A549 (cell line): ENCODE measurements around the gene DECR2.

ENCODE experiments used
- BHLHE40 ChIP-seq: IDR thresholded peaks from 2 replicates; pipeline ENCODE4 v1.6.1; 2012; ENCODE audit warnings: low read depth, low read length, inconsistent platforms
- CBX2 ChIP-seq: fragments of 200-600 bp; sonication (generic); IDR thresholded peaks from 2 replicates; pipeline ENCODE4 v1.6.1; 2016; ENCODE audit warnings: low read depth, mild to moderate bottlenecking, borderline replicate concordance
- CBX8 ChIP-seq: fragments of 200-600 bp; sonication (generic); IDR thresholded peaks from 2 replicates; pipeline ENCODE4 v1.6.1; 2016
- CTCF ChIP-seq: fragments of >200 bp; sonication (Bioruptor Twin); formaldehyde crosslinking; IDR thresholded peaks from 3 replicates; pipeline ENCODE4 v1.5.1; 2016
- EP300 ChIP-seq, 2 experiments: fragments of >200 bp; sonication (Bioruptor Twin); formaldehyde crosslinking; IDR thresholded peaks; 2 replicates in 1 of 2; 3 replicates in 1 of 2; pipeline ENCODE4 v1.6.1; 2016 to 2017
- NPAS2 ChIP-seq: fragments of 250-450 bp; sonication (Bioruptor Pico); IDR thresholded peaks from 2 replicates; pipeline ENCODE4 v1.8.0; 2022; ENCODE audit warnings: mild to moderate bottlenecking, moderate library complexity, borderline replicate concordance
- POLR2A ChIP-seq: IDR thresholded peaks from 2 replicates; pipeline ENCODE4 v1.6.1; 2012; ENCODE audit warnings: mild to moderate bottlenecking, low read length
- SMC3 ChIP-seq: fragments of >200 bp; sonication (Bioruptor Twin); formaldehyde crosslinking; IDR thresholded peaks from 3 replicates; pipeline ENCODE4 v1.6.1; 2018; ENCODE audit warnings: inconsistent platforms

GRCh38 chr16:372302-372983, 29.2 kb upstream of the DECR2 start:
- TF ChIP-seq CBX8: no peak
- TF ChIP-seq BHLHE40: no peak
- TF ChIP-seq CTCF: no peak
- no peak for TF ChIP-seq POLR2A
- TF ChIP-seq NPAS2 (CRISPR knock-in tag): no peak
- no peak for TF ChIP-seq SMC3
- TF ChIP-seq EP300 (IDR thresholded peaks at IDR 0.05): no peak
- TF ChIP-seq CBX2: no peak
